HCEC 1CT (cell line): ENCODE results near the gene PAFAH1B1.
"Not testable (repeated sequence)": the region's sequence is repeated elsewhere in the genome, so short reads cannot be mapped to it uniquely, and the experiment has no call there.

Source experiments
- DNase-seq: peaks from one replicate; pipeline ENCODE4 v3.0.0-alpha.2; 2017

PAFAH1B1 gene

GRCh38 chr17:2636169-2636930, 42.9 kb downstream of the PAFAH1B1 start:
- no peak for DNase-seq

- no peak for DNase-seq
Observed at GRCh38 chr17:2637422-2637821, 44.0 kb downstream of the PAFAH1B1 start.

GRCh38 chr17:2644971-2645370, 51.5 kb downstream of the PAFAH1B1 start:
- DNase-seq = no peak

- no peak for DNase-seq
Observed at GRCh38 chr17:2647957-2648356, 54.5 kb downstream of the PAFAH1B1 start.

GRCh38 chr17:2649191-2649590, 55.7 kb downstream of the PAFAH1B1 start:
- DNase-seq = no peak

- DNase-seq = not testable (repeated sequence)
Observed at GRCh38 chr17:2652911-2653310, 59.5 kb downstream of the PAFAH1B1 start.

GRCh38 chr17:2655546-2655945, 62.1 kb downstream of the PAFAH1B1 start:
- no peak for DNase-seq

GRCh38 chr17:2656283-2656682, 62.8 kb downstream of the PAFAH1B1 start:
- DNase-seq = no peak

GRCh38 chr17:2659337-2659736, 65.9 kb downstream of the PAFAH1B1 start:
- peak; percentile 32 for DNase-seq

- not testable (repeated sequence) for DNase-seq
Observed at GRCh38 chr17:2660410-2660809, 67.0 kb downstream of the PAFAH1B1 start.

GRCh38 chr17:2672026-2672425, 78.6 kb downstream of the PAFAH1B1 start:
- no peak for DNase-seq

GRCh38 chr17:2679247-2679646, 85.8 kb downstream of the PAFAH1B1 start:
- DNase-seq = not testable (repeated sequence)

GRCh38 chr17:2680961-2681360, 87.5 kb downstream of the PAFAH1B1 start:
- no peak for DNase-seq

- no peak for DNase-seq
Observed at GRCh38 chr17:2681650-2682049, 88.2 kb downstream of the PAFAH1B1 start.

GRCh38 chr17:2682176-2682938, 88.9 kb downstream of the PAFAH1B1 start:
- DNase-seq = no peak

GRCh38 chr17:2683912-2684311, 90.5 kb downstream of the PAFAH1B1 start:
- DNase-seq = no peak

GRCh38 chr17:2684549-2684948, 91.1 kb downstream of the PAFAH1B1 start:
- no peak for DNase-seq

- DNase-seq = no peak
Observed at GRCh38 chr17:2685696-2686095, 92.2 kb downstream of the PAFAH1B1 start.

GRCh38 chr17:2687074-2687418, 93.6 kb downstream of the PAFAH1B1 start:
- DNase-seq = no peak

- DNase-seq = no peak
Observed at GRCh38 chr17:2688351-2689342, 95.2 kb downstream of the PAFAH1B1 start.

GRCh38 chr17:2689411-2690164, 96.1 kb downstream of the PAFAH1B1 start:
- DNase-seq = no peak
